AG04449 (cell line): ENCODE data around the gene BRSK2.

Source experiments
- CTCF ChIA-PET: fragments of 350-600 bp; formaldehyde crosslinking; extraction: SDS; loops from one replicate; lab custom pipeline; 2021; ENCODE audit warnings: antibody characterized with exemption; lab: Yijun Ruan, JAX
- POLR2A ChIA-PET: fragments of 400-600, 350-600 bp; formaldehyde crosslinking; extraction: SDS; loops from one replicate; lab custom pipeline; 2020; ENCODE audit warnings: antibody characterized with exemption, inconsistent platforms; lab: Yijun Ruan, JAX
- DNase-seq: peaks from one replicate; pipeline ENCODE4 v3.0.0-alpha.2; 2010; ENCODE audit warnings: low read depth, low spot score
- H3K4me3 ChIP-seq: 2 replicates; pipeline ENCODE4 v1.5.1; 2011; ENCODE audit warnings: low read depth, mild to moderate bottlenecking, control low read depth, low read length
- CTCF ChIP-seq: IDR thresholded peaks from one replicate; pipeline ENCODE4 v1.5.1; 2011; ENCODE audit warnings: mild to moderate bottlenecking, moderate library complexity, low read length, control low read depth, inconsistent platforms; ENCODE audit not compliant: insufficient read depth; ENCODE audit errors: missing control alignments

The BRSK2 gene

GRCh38 chr11:1481861-1482441, 92.2 kb downstream of the BRSK2 start:
- ChIA-PET CTCF (interaction anchor here (1.4 kb wide), 1 partner anchor 9 kb away, joined by 4 read pairs; no protein-coding TSS in a partner anchor), POLR2A (no interaction called here)
- TF ChIP-seq CTCF: no peak
- no peak for DNase-seq
- H3K4me3 ChIP-seq: no peak overlapping the region

GRCh38 chr11:1482581-1483444, 93.1 kb downstream of the BRSK2 start:
- DNase-seq: no peak
- ChIA-PET POLR2A (no interaction called here), CTCF (interaction anchor here (1.2 kb wide), 1 partner anchor 32 kb away, joined by 3 read pairs; no protein-coding TSS in a partner anchor)
- no peak for TF ChIP-seq CTCF
- H3K4me3 ChIP-seq: no peak overlapping the region

- POLR2A ChIA-PET: no interaction called here
- TF ChIP-seq CTCF: no peak
- CTCF ChIA-PET: interaction anchor here (1.2 kb wide), 1 partner anchor 31 kb away, joined by 3 read pairs; no protein-coding TSS in a partner anchor
- H3K4me3 ChIP-seq: no peak overlapping the region
- DNase-seq: no peak
Observed at GRCh38 chr11:1483445-1483961, 93.8 kb downstream of the BRSK2 start.

- ChIA-PET POLR2A (no interaction called here), CTCF (interaction anchor here (1.2 kb wide), 1 partner anchor 31 kb away, joined by 3 read pairs; no protein-coding TSS in a partner anchor)
- no peak for TF ChIP-seq CTCF
- no peak overlapping the region for H3K4me3 ChIP-seq
- no peak for DNase-seq
Observed at GRCh38 chr11:1484061-1484671, 94.4 kb downstream of the BRSK2 start.

- POLR2A ChIA-PET: no interaction called here
- CTCF ChIA-PET: no interaction called here
- no peak for DNase-seq
Observed at GRCh38 chr11:1484695-1485503, 95.2 kb downstream of the BRSK2 start.

More at GRCh38 chr11:1484695-1485503, 95.2 kb downstream of the BRSK2 start:
- TF ChIP-seq CTCF: no peak
- H3K4me3 ChIP-seq: no peak overlapping the region
